ENCODE data around the gene HNRNPA2B1. TPM values are rescaled to one million over a fixed set of nuclear protein-coding genes. Genes with fewer than 3 reads are reported as not detected.
A peak's percentile ranks its signal among the peaks of the same experiment; 100 is the strongest.

HNRNPA2B1 gene
- total and polyA plus RNA-seq, 4 experiments from 2014 or later = 450 to 700 (median 470) TPM

- POLR2A ChIA-PET (ENCODE audit: partially characterized antibody) = interaction anchor here (1.3 to 10.0 kb wide), 3 partner anchors 23 to 38 kb away, joined by 3 to 169 read pairs (median 33); partner anchors contain the start of genes CBX3 and HNRNPA2B1
- Mint-ChIP-seq H3K36me3 (no peaks in the 10 kb centered on the region), H3K4me1 (peaks cover 47 to 67% (median 56%) of the 10 kb centered on the region in 4 donors), H3K4me3 (peak overlapping the region in 4 of 8 donors; percentile 7 to 36 (median 21)), H3K27ac (peak overlapping the region; percentile 38 to 87 (median 65)), H3K9me3 (peaks cover 0 to 5% (median 2%) of the 10 kb centered on the region in 8 donors), H3K27me3 (no peaks in the 10 kb centered on the region)
- H3K4me3 ChIP-seq (ENCODE audit: low read length in 2 of 2) = no peak overlapping the region
- H3K36me3 ChIP-seq (ENCODE audit: insufficient read depth, low read length) = no peaks in the 10 kb centered on the region
- no peak for DNase-seq
- no peaks in the 10 kb centered on the region for H3K9me3 ChIP-seq (ENCODE audit: control insufficient read depth in 1 of 2, low read length in 2 of 2)
- no peaks in the 10 kb centered on the region for H3K27me3 ChIP-seq (ENCODE audit: insufficient read depth, low read length)
- intact Hi-C loops (cut with micrococcal nuclease) = no loop called here
- no peak overlapping the region for H3K27ac ChIP-seq (ENCODE audit: low read depth, low read length)
- peaks cover 55% of the 10 kb centered on the region for H3K4me1 ChIP-seq (ENCODE audit: insufficient read depth, low read length)
- CTCF ChIA-PET (ENCODE audit: partially characterized antibody) = interaction anchor here (0.9 to 2.6 kb wide), 3 partner anchors 39 to 69 kb away, joined by 3 to 12 read pairs (median 4); no protein-coding TSS in a partner anchor
These were observed 41.3 kb downstream of the HNRNPA2B1 start for GRCh38 chr7:26159243-26159642.

DNA sequence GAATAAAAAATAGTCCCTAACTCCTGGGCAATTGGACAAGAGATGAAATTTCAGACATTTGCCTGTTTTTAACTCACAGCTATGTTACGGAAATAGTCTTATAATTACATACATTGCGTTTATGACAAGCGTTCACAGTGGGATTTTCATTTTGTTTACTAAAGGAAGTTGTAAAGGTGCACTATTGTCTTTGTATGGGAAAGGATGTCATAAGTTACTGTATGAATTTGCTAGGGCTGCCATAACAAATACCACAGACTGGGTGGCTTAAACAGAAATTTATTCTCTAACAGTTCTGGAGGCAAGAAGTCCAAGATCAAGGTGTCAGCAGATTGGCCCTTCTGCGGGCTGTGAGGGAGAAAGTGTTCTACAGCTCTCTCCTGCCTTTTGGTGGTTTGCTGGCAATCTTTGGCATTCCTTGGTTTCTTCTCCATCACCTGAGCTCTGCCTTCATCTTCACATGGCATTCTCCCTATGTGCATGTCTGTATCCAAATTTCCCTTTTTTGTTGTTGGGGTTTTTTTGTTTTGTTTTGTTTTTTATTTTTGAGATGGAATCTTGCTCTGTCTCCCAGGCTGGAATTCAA lies 42.9 kb downstream of the HNRNPA2B1 start:
- no peak overlapping the region for H3K4me3 ChIP-seq (ENCODE audit: low read length in 2 of 2)
- POLR2A ChIA-PET (ENCODE audit: partially characterized antibody) = interaction anchor here (1.2 to 10.0 kb wide), 6 partner anchors 9 to 39 kb away, joined by 3 to 169 read pairs (median 12); partner anchors contain the start of genes CBX3 and HNRNPA2B1

GRCh38 chr7:26156451-26157420 lies 43.8 kb downstream of the HNRNPA2B1 start:
- Histone ChIP-seq H3K4me1 (ENCODE audit: insufficient read depth, low read length) (peaks cover 69% of the 10 kb centered on the region), H3K4me3 (ENCODE audit: low read length in 2 of 2) (peak overlapping the region; percentile 8 to 42), H3K27ac (ENCODE audit: low read depth, low read length) (peak overlapping the region; percentile 79), H3K27me3 (ENCODE audit: insufficient read depth, low read length) (no peaks in the 10 kb centered on the region), H3K36me3 (ENCODE audit: insufficient read depth, low read length) (no peaks in the 10 kb centered on the region), H3K9me3 (ENCODE audit: control insufficient read depth in 1 of 2, low read length in 2 of 2) (no peaks in the 10 kb centered on the region)
- ChIA-PET POLR2A (ENCODE audit: partially characterized antibody) (interaction anchor here (0.8 to 10.0 kb wide), 10 partner anchors 9 to 168 kb away, joined by 3 to 169 read pairs (median 5); partner anchors contain the start of genes CBX3, HNRNPA2B1 and SNX10), CTCF (ENCODE audit: partially characterized antibody) (interaction anchor here (0.8 to 4.5 kb wide), 6 partner anchors 14 to 67 kb away, joined by 3 to 30 read pairs (median 3); no protein-coding TSS in a partner anchor)
- DNase-seq = peak; percentile 67 to 87 (median 72)
- Mint-ChIP-seq H3K4me3 (peak overlapping the region; percentile 62 to 98 (median 83)), H3K27ac (peak overlapping the region; percentile 94 to 98 (median 96)), H3K27me3 (no peaks in the 10 kb centered on the region), H3K9me3 (peaks cover 0 to 1% (median 0%) of the 10 kb centered on the region in 8 donors), H3K36me3 (peaks cover 0 to 10% of the 10 kb centered on the region in 2 donors), H3K4me1 (peaks cover 59 to 77% (median 69%) of the 10 kb centered on the region in 4 donors)
- intact Hi-C loops (cut with micrococcal nuclease) = loop anchor here (1.0 kb wide), 1 partner anchor 11 kb away; no protein-coding TSS in a partner anchor

More for the DNA sequence above, 42.9 kb downstream of the HNRNPA2B1 start:
- H3K4me3 Mint-ChIP-seq = peak overlapping the region in 5 of 8 donors; percentile 11 to 98 (median 84)
- Histone ChIP-seq H3K36me3 (ENCODE audit: insufficient read depth, low read length) (no peaks in the 10 kb centered on the region), H3K4me1 (ENCODE audit: insufficient read depth, low read length) (peaks cover 68% of the 10 kb centered on the region), H3K27me3 (ENCODE audit: insufficient read depth, low read length) (no peaks in the 10 kb centered on the region), H3K27ac (ENCODE audit: low read depth, low read length) (peak overlapping the region; percentile 79), H3K9me3 (ENCODE audit: control insufficient read depth in 1 of 2, low read length in 2 of 2) (no peaks in the 10 kb centered on the region)
- no peaks in the 10 kb centered on the region for H3K9me3 Mint-ChIP-seq
- peak overlapping the region; percentile 50 to 98 (median 96) for H3K27ac Mint-ChIP-seq
- CTCF ChIA-PET (ENCODE audit: partially characterized antibody) = interaction anchor here (1.0 to 4.5 kb wide), 5 partner anchors 29 to 68 kb away, joined by 3 to 30 read pairs (median 5); no protein-coding TSS in a partner anchor
- DNase-seq = no peak
- intact Hi-C loops (cut with micrococcal nuclease) = no loop called here
- H3K36me3 Mint-ChIP-seq = peaks cover 0 to 10% of the 10 kb centered on the region in 2 donors
- no peaks in the 10 kb centered on the region for H3K27me3 Mint-ChIP-seq
- peaks cover 57 to 80% (median 67%) of the 10 kb centered on the region in 4 donors for H3K4me1 Mint-ChIP-seq

DNA sequence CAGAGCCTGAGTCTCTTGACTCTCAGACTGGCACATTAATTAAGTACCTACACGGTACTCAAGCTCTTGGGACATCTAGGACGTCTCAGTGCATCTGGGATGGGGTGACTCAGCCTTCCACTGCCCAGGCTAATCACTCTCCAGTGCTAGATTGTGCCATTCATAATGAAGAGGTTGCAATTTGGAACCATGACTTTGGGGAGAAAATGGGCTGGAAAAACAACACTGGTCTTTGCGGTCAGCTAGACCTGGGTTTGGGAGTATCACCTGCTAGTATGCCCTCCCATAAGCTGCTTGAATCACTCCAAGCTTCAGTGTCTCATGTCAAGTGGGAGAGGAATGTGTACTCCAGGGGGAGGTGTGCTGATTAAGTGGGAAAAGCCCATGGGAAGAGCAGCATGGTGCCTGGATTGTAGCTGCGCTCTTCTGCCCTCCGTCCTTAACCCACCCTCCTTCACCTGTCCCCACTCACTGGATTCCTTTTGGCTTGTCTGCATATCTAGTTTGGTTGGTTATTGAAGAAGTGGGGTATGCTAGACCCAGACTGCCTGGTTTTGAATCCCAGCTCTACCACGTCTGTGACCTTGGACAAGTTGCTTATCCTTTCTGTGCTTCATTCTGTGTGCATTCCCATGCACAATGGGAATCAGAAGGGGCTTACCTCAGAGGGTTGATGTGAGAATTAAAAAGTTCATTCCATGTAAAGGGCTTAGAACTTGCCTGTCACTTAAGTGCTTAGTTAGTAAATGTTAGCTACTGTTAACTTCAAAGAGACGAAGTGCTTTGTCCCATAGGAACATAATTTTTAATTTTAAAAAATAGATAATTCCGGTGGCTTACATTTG lies 44.8 kb downstream of the HNRNPA2B1 start:
- Histone ChIP-seq H3K27me3 (ENCODE audit: insufficient read depth, low read length) (no peaks in the 10 kb centered on the region), H3K9me3 (ENCODE audit: control insufficient read depth in 1 of 2, low read length in 2 of 2) (no peaks in the 10 kb centered on the region), H3K4me3 (ENCODE audit: low read length in 2 of 2) (peak overlapping the region in 1 of 2 donors; percentile 42), H3K4me1 (ENCODE audit: insufficient read depth, low read length) (peaks cover 79% of the 10 kb centered on the region), H3K27ac (ENCODE audit: low read depth, low read length) (peak overlapping the region; percentile 79), H3K36me3 (ENCODE audit: insufficient read depth, low read length) (no peaks in the 10 kb centered on the region)
- peaks cover 66 to 84% (median 74%) of the 10 kb centered on the region in 4 donors for H3K4me1 Mint-ChIP-seq
- ChIA-PET CTCF (ENCODE audit: partially characterized antibody) (interaction anchor here (0.8 to 4.5 kb wide), 4 partner anchors 15 to 65 kb away, joined by 3 to 30 read pairs (median 3); no protein-coding TSS in a partner anchor), POLR2A (ENCODE audit: partially characterized antibody) (interaction anchor here (0.6 to 10.0 kb wide), 10 partner anchors 10 to 267 kb away, joined by 3 to 169 read pairs (median 5); partner anchors contain the start of genes CBX3, HNRNPA2B1 and SNX10)
- H3K9me3 Mint-ChIP-seq = peaks cover 0 to 1% (median 0%) of the 10 kb centered on the region in 8 donors
- peak overlapping the region; percentile 62 to 98 (median 83) for H3K4me3 Mint-ChIP-seq
- H3K36me3 Mint-ChIP-seq = peaks cover 0 to 14% of the 10 kb centered on the region in 2 donors
- no peaks in the 10 kb centered on the region for H3K27me3 Mint-ChIP-seq
- H3K27ac Mint-ChIP-seq = peak overlapping the region; percentile 94 to 98 (median 96)
- intact Hi-C loops (cut with micrococcal nuclease) = loop anchor here (1.0 kb wide), 1 partner anchor 12 kb away; no protein-coding TSS in a partner anchor
- no peak for DNase-seq

DNA sequence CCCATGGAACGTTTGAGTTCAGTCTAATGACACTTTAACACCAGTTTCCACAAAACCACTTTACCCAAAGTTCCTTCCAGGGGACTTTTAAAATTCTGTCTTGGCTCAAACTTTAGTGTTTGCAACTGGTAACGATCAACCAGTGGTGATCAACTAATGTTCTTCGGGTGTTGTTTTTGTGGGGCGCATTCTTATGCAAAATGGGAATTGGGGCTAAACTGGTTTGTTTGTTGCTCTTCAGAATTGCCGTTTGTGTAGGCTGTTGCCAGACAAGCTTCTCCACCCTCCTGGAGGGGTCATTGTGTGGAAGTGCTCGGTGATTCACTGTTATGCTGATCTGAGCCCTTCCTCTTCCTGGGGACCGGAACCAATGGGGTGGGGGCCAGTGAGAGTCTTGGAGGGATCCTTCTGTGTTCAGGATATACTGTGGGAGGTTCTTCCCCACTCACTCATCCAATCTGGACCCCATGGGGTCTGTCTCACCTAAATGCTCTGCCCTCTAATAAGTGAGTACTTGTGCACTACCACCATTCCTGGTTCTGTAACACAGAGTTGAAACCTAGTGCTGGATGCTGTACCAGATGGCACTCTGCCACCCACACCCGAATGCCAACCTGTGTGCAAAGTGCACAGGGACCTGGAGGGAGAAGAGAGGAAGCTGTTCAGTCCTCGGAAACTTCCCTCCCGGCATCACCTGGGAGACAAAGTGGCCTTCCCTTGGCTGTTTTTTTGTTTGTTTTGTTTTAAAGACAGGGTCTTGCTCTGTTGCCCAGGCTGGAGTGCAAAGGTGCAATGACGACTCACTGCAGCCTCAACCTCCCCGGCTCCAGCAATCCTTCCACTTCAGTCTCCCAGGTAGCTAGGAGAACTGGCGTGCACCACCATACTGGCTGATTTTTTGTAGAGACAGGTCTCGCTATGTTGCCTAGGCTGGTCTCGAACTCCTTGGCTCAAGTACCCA lies 46.4 kb downstream of the HNRNPA2B1 start:
- DNase-seq = peak in 4 of 5 donors; percentile 6 to 64 (median 20)
- Histone ChIP-seq H3K4me3 (ENCODE audit: low read length in 2 of 2) (peak overlapping the region; percentile 49 to 93), H3K27me3 (ENCODE audit: insufficient read depth, low read length) (no peaks in the 10 kb centered on the region), H3K4me1 (ENCODE audit: insufficient read depth, low read length) (peaks cover 72% of the 10 kb centered on the region), H3K9me3 (ENCODE audit: control insufficient read depth in 1 of 2, low read length in 2 of 2) (no peaks in the 10 kb centered on the region), H3K36me3 (ENCODE audit: insufficient read depth, low read length) (no peaks in the 10 kb centered on the region), H3K27ac (ENCODE audit: low read depth, low read length) (peak overlapping the region; percentile 79)
- Mint-ChIP-seq H3K4me1 (peaks cover 55 to 74% (median 66%) of the 10 kb centered on the region in 4 donors), H3K27me3 (no peaks in the 10 kb centered on the region), H3K4me3 (peak overlapping the region; percentile 90 to 99 (median 96)), H3K27ac (peak overlapping the region; percentile 94 to 98 (median 96)), H3K36me3 (peaks cover 0 to 14% of the 10 kb centered on the region in 2 donors), H3K9me3 (peaks cover 0 to 1% (median 0%) of the 10 kb centered on the region in 8 donors)
- ChIA-PET POLR2A (ENCODE audit: partially characterized antibody) (interaction anchor here (1.4 to 10.0 kb wide), 2 partner anchors 22 to 43 kb away, joined by 5 to 169 read pairs; partner anchors contain the start of genes CBX3 and HNRNPA2B1), CTCF (ENCODE audit: partially characterized antibody) (interaction anchor here (1.0 to 4.5 kb wide), 3 partner anchors 38 to 44 kb away, joined by 4 to 30 read pairs (median 5); no protein-coding TSS in a partner anchor)
- intact Hi-C loops (cut with micrococcal nuclease) = loop anchor here (2.0 to 5.0 kb wide), 3 partner anchors 13 to 203 kb away; no protein-coding TSS in a partner anchor
